Measurements from ENCODE around the gene UBR7.
A peak's percentile ranks its signal among the peaks of the same experiment; 100 is the strongest.

UBR7 gene

GRCh38 chr14:93214598-93214997, 7.5 kb downstream of the UBR7 start:
- no peak for TF ChIP-seq TSHZ2 (CRISPR knock-in tag; IDR thresholded peaks at IDR 0.05)
- no peak for TF ChIP-seq ZNF565 (CRISPR knock-in tag; conservative IDR thresholded peaks at IDR 0.05; ENCODE audit: low read depth)
- no peak for TF ChIP-seq ZFP3 (CRISPR knock-in tag; IDR thresholded peaks at IDR 0.05)
- TF ChIP-seq ZNF70 (CRISPR knock-in tag; IDR thresholded peaks at IDR 0.05), result no peak
- no peak for TF ChIP-seq CSDC2 (CRISPR knock-in tag; IDR thresholded peaks at IDR 0.05)
- no peak for TF ChIP-seq TOX (CRISPR knock-in tag; IDR thresholded peaks at IDR 0.05; ENCODE audit: borderline replicate concordance)
- TF ChIP-seq POU6F1 (CRISPR knock-in tag; IDR thresholded peaks at IDR 0.05; ENCODE audit: borderline replicate concordance, low read depth), result no peak
- TF ChIP-seq RARB (CRISPR knock-in tag; IDR thresholded peaks at IDR 0.05), result no peak
- no peak for TF ChIP-seq ISL1 (CRISPR knock-in tag; IDR thresholded peaks at IDR 0.05)
- TF ChIP-seq SNAI2 (CRISPR knock-in tag; IDR thresholded peaks at IDR 0.05), result no peak
- no peak for TF ChIP-seq ZC3H10 (CRISPR knock-in tag; IDR thresholded peaks at IDR 0.05)
- no peak for TF ChIP-seq GLIS3 (CRISPR knock-in tag; IDR thresholded peaks at IDR 0.05)
- no peak for TF ChIP-seq PATZ1 (CRISPR knock-in tag; IDR thresholded peaks at IDR 0.05; ENCODE audit: borderline replicate concordance)
- no peak for TF ChIP-seq PPARA (CRISPR knock-in tag; IDR thresholded peaks at IDR 0.05; ENCODE audit: borderline replicate concordance)
- ATAC-seq, result no peak

- ATAC-seq, result peak; percentile 91
- TF ChIP-seq SNAI2 (CRISPR knock-in tag; IDR thresholded peaks at IDR 0.05) (no peak), OSR1 (CRISPR knock-in tag; IDR thresholded peaks at IDR 0.05) (no peak), ZC3H10 (CRISPR knock-in tag; IDR thresholded peaks at IDR 0.05) (no peak), POU6F1 (CRISPR knock-in tag; IDR thresholded peaks at IDR 0.05; ENCODE audit: borderline replicate concordance, low read depth) (no peak), ZNF8 (CRISPR knock-in tag; IDR thresholded peaks at IDR 0.05) (no peak), BACH2 (CRISPR knock-in tag; IDR thresholded peaks at IDR 0.05; ENCODE audit: borderline replicate concordance) (no peak), CSRNP3 (CRISPR knock-in tag; IDR thresholded peaks at IDR 0.05) (no peak), GLIS3 (CRISPR knock-in tag; IDR thresholded peaks at IDR 0.05) (no peak), ISL1 (CRISPR knock-in tag; IDR thresholded peaks at IDR 0.05) (no peak)
Measured at GRCh38 chr14:93219103-93219726, 12.2 kb downstream of the UBR7 start.

- ATAC-seq, result no peak
- TF ChIP-seq TSHZ2 (CRISPR knock-in tag; IDR thresholded peaks at IDR 0.05), result no peak
- no peak for TF ChIP-seq TCF4 (CRISPR knock-in tag; IDR thresholded peaks at IDR 0.05; ENCODE audit: borderline replicate concordance)
- TF ChIP-seq OSR1 (CRISPR knock-in tag; IDR thresholded peaks at IDR 0.05), result no peak
- no peak for TF ChIP-seq ZNF70 (CRISPR knock-in tag; IDR thresholded peaks at IDR 0.05)
- no peak for TF ChIP-seq PPARA (CRISPR knock-in tag; IDR thresholded peaks at IDR 0.05; ENCODE audit: borderline replicate concordance)
- no peak for TF ChIP-seq ZC3H10 (CRISPR knock-in tag; IDR thresholded peaks at IDR 0.05)
- no peak for TF ChIP-seq ZFP3 (CRISPR knock-in tag; IDR thresholded peaks at IDR 0.05)
- TF ChIP-seq ESRRG (CRISPR knock-in tag; IDR thresholded peaks at IDR 0.05), result no peak
- no peak for TF ChIP-seq ZFP30 (CRISPR knock-in tag; IDR thresholded peaks at IDR 0.05)
Measured at GRCh38 chr14:93220509-93220908, 13.5 kb downstream of the UBR7 start.

Measured in SK-N-SH treated with all-trans-retinoic acid at 6 μM for 48 hours (cell line).